IMR-90 (cell line): ENCODE results near the gene MAP3K3. TPM values are rescaled to one million over a fixed set of nuclear protein-coding genes. Genes with fewer than 3 reads are reported as not detected.

Experiments used
- ATAC-seq: fragments of 200-7000 bp; cut with Tn5 transposase; 2 replicates; pipeline ENCODE4 v1.9.1; 2020; ENCODE audit warnings: low read depth, mild to moderate bottlenecking, moderate library complexity
- BruUV-seq: library from RNA; stranded (reverse); fragments of 400-500 nt; replicated peaks from 2 replicates; lab custom pipeline; 2021; lab: Mats Ljungman, UMichigan
- CTCF ChIA-PET: fragments of 300-600 bp; formaldehyde crosslinking; extraction: SDS; loops from one replicate; lab custom pipeline; 2021; ENCODE audit warnings: antibody characterized with exemption; lab: Yijun Ruan, JAX
- POLR2A ChIA-PET: fragments of 300-600 bp; sonication (Branson Sonifier 250); formaldehyde crosslinking; loops from one replicate; lab custom pipeline; 2022; ENCODE audit warnings: antibody characterized with exemption; ENCODE audit not compliant: unreplicated experiment; lab: Charles Lee
- DNase-seq: peaks from one replicate; pipeline ENCODE4 v3.0.0; 2013
- H2AFZ ChIP-seq: replicated peaks from 2 replicates; pipeline ENCODE3; 2013; ENCODE audit warnings: low read length, mild to moderate bottlenecking; ENCODE audit not compliant: poor library complexity
- H2AK5ac ChIP-seq: 2 replicates; pipeline ENCODE4 v1.6.1; 2013; ENCODE audit warnings: low read depth, low read length, inconsistent platforms
- H2AK9ac ChIP-seq: replicated peaks from 2 replicates; pipeline ENCODE3; 2013; ENCODE audit warnings: mild to moderate bottlenecking, low read depth, low read length, moderate library complexity; ENCODE audit not compliant: poor library complexity
- H2BK120ac ChIP-seq: 2 replicates; pipeline ENCODE4 v1.6.1; 2013; ENCODE audit warnings: low read depth, low read length, inconsistent platforms
- H2BK15ac ChIP-seq: 3 replicates; pipeline ENCODE4 v1.6.1; 2013; ENCODE audit warnings: low read depth, low read length, inconsistent platforms
- H2BK20ac ChIP-seq: 2 replicates; pipeline ENCODE4 v1.6.1; 2013; ENCODE audit warnings: low read depth, mild to moderate bottlenecking, inconsistent platforms, low read length, moderate library complexity
- H2BK5ac ChIP-seq: 2 replicates; pipeline ENCODE4 v1.6.1; 2013; ENCODE audit warnings: mild to moderate bottlenecking, low read depth, low read length, inconsistent platforms; ENCODE audit not compliant: poor library complexity, severe bottlenecking
- H3K14ac ChIP-seq: replicated peaks from 2 replicates; pipeline ENCODE4 v1.6.1; 2013; ENCODE audit warnings: low read depth, low read length, inconsistent platforms
- H3K18ac ChIP-seq: 2 replicates; pipeline ENCODE4 v1.6.1; 2013; ENCODE audit warnings: low read depth, low read length, control low read depth
- H3K23ac ChIP-seq: 2 replicates; pipeline ENCODE4 v1.6.1; 2013; ENCODE audit warnings: low read depth, low read length, inconsistent platforms
- H3K27ac ChIP-seq: 2 replicates; pipeline ENCODE4 v1.5.1; 2013; ENCODE audit warnings: mild to moderate bottlenecking, control low read depth, low read length; ENCODE audit not compliant: insufficient read depth
- H3K27me3 ChIP-seq: 2 replicates; pipeline ENCODE4 v1.6.1; 2013; ENCODE audit warnings: low read length; ENCODE audit not compliant: control insufficient read depth, insufficient read depth
- H3K36me3 ChIP-seq: 2 replicates; pipeline ENCODE4 v1.6.1; 2013; ENCODE audit warnings: low read length, mixed read lengths; ENCODE audit not compliant: control insufficient read depth, insufficient read depth
- H3K4ac ChIP-seq: 2 replicates; pipeline ENCODE4 v1.6.1; 2013; ENCODE audit warnings: low read depth, low read length, inconsistent platforms
- H3K4me1 ChIP-seq: 2 replicates; pipeline ENCODE4 v1.6.1; 2013; ENCODE audit warnings: low read length, mixed read lengths; ENCODE audit not compliant: control insufficient read depth, insufficient read depth
- H3K4me2 ChIP-seq: 2 replicates; pipeline ENCODE4 v1.6.1; 2013; ENCODE audit warnings: low read depth, mild to moderate bottlenecking, control low read depth, low read length, moderate library complexity
- H3K4me3 ChIP-seq: 2 replicates; pipeline ENCODE4 v1.5.1; 2013; ENCODE audit warnings: low read depth, mild to moderate bottlenecking, control low read depth, low read length, moderate library complexity; ENCODE audit not compliant: insufficient read depth
- H3K56ac ChIP-seq: 2 replicates; pipeline ENCODE4 v1.6.1; 2013; ENCODE audit warnings: low read length, inconsistent platforms; ENCODE audit not compliant: insufficient read depth; ENCODE audit errors: extremely low read depth
- H3K79me1 ChIP-seq, 2 experiments: 2 replicates each; pipeline ENCODE4 v1.6.1; 2013; ENCODE audit warnings: low read length in 2 of 2, inconsistent platforms in 1 of 2, low read depth in 1 of 2
- H3K9ac ChIP-seq: 2 replicates; pipeline ENCODE4 v1.6.1; 2013; ENCODE audit warnings: low read depth, low read length, control low read depth
- H3K9me1 ChIP-seq: 2 replicates; pipeline ENCODE4 v1.6.1; 2013; ENCODE audit warnings: low read length, inconsistent platforms; ENCODE audit not compliant: insufficient read depth
- H3K9me3 ChIP-seq: 2 replicates; pipeline ENCODE4 v1.6.1; 2013; ENCODE audit warnings: low read length; ENCODE audit not compliant: control insufficient read depth, insufficient read depth
- H4K20me1 ChIP-seq: 2 replicates; pipeline ENCODE4 v1.6.1; 2013; ENCODE audit warnings: low read length, inconsistent platforms; ENCODE audit not compliant: insufficient read depth
- H4K5ac ChIP-seq: 2 replicates; pipeline ENCODE4 v1.6.1; 2013; ENCODE audit warnings: mild to moderate bottlenecking, low read depth, low read length, control low read depth
- H4K8ac ChIP-seq, 2 experiments: 2 replicates each; pipeline ENCODE4 v1.6.1; 2013; ENCODE audit warnings: low read depth in 2 of 2, low read length in 2 of 2, control low read depth in 1 of 2, inconsistent platforms in 1 of 2
- H4K91ac ChIP-seq: 2 replicates; pipeline ENCODE4 v1.6.1; 2013; ENCODE audit warnings: low read depth, low read length, inconsistent platforms; ENCODE audit not compliant: insufficient read depth
- CEBPB ChIP-seq: IDR thresholded peaks from 2 replicates; pipeline ENCODE4 v1.6.1; 2012; ENCODE audit warnings: low read depth, low read length, improper control_type of control experiment
- FOS ChIP-seq: fragments of 150-350 bp; IDR thresholded peaks from 2 replicates; pipeline ENCODE4 v1.6.1; 2016; ENCODE audit warnings: low read depth, low read length
- POLR2A ChIP-seq: IDR thresholded peaks from 2 replicates; pipeline ENCODE4 v1.6.1; 2012; ENCODE audit warnings: mild to moderate bottlenecking, low read depth, low read length
- RCOR1 ChIP-seq: IDR thresholded peaks from 2 replicates; pipeline ENCODE4 v1.6.1; 2012; ENCODE audit warnings: mild to moderate bottlenecking, low read length, improper control_type of control experiment; ENCODE audit not compliant: insufficient replicate concordance
- RFX5 ChIP-seq: IDR thresholded peaks from 2 replicates; pipeline ENCODE4 v1.8.0; 2012; ENCODE audit warnings: low read depth, mild to moderate bottlenecking, low read length, moderate library complexity
- WGBS, 2 experiments: methylation state at CpG; one replicate each; pipeline versions ENCODE4 v1.1.5 to v1.1.7; 2013; ENCODE audit warnings: missing lambda C conversion rate in 2 of 2; ENCODE audit not compliant: insufficient read length in 1 of 2; ENCODE audit errors: extremely low coverage in 2 of 2; 5-methylcytosine and 5-hydroxymethylcytosine counted together
- dilution Hi-C: fragments of 300-500 bp; cut with HindIII; formaldehyde crosslinking; loops from one replicate; pipeline ENCODE4 v1.14.3; 2018; ENCODE audit warnings: low sequenced_read_pairs; ENCODE audit not compliant: unreplicated experiment
- in situ Hi-C: fragments of 300-500 bp; cut with MboI; formaldehyde crosslinking; loops from 3 replicates; pipeline ENCODE4 v1.14.3; 2019; ENCODE audit warnings: low sequenced_read_pairs, inconsistent platforms, mixed read lengths
- intact Hi-C: fragments of 100-400 bp; cut with micrococcal nuclease; formaldehyde crosslinking; loops from 2 replicates; pipeline ENCODE4 v1.10.0; 2022
- polyA plus RNA-seq, 3 experiments: library from polyadenylated mRNA; depleted of rRNA; stranded (reverse); fragments of >200 nt; gene quantifications; 2 replicates each; pipeline ENCODE4 v1.2.3, GENCODE V29; 2012; ENCODE audit warnings: low replicate concordance in 1 of 3
- total RNA-seq: library from RNA; depleted of rRNA; stranded (reverse); fragments of >200 nt; gene quantifications from 2 replicates; pipeline ENCODE4 v1.2.3, GENCODE V29; 2012

The MAP3K3 gene
- total and polyA plus RNA-seq, 2 of the 4 experiments (the other 2 are of a cell fraction) = 19.1 to 25.6 TPM

DNA sequence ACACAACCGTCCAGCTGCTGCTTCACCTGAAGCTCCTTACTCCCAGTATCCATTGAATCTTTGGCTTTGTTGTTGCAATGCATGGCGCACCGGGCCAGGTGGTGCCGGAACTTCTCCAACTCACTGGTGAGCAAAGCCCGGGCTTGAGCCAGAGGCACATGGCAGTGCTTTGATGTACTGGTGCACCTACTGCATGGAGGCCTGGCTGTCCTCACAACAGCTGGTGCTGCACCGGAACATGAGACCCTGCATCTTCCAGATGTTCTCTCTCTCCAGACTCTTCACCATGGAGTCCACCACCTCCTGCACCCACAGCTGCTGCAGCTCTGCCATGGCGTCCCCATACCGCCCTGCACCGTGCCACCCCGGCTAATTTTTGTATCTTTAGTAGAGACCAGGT lies 11.4 kb upstream of the MAP3K3 start:
- Histone ChIP-seq H3K4ac (no peak overlapping the region), H3K18ac (no peak overlapping the region), H3K9me1 (no peaks in the 10 kb centered on the region), H3K9me3 (no peaks in the 10 kb centered on the region), H2BK120ac (no peak overlapping the region), H4K91ac (no peak overlapping the region), H4K8ac (no peak overlapping the region), H3K27me3 (no peaks in the 10 kb centered on the region), H3K36me3 (peaks cover 27% of the 10 kb centered on the region), H3K4me2 (no peak overlapping the region), H2BK20ac (no peak overlapping the region), H3K27ac (no peak overlapping the region), H3K79me1 (no peaks in the 10 kb centered on the region), H2AK9ac (no peak overlapping the region), H2AK5ac (no peak overlapping the region), H2BK15ac (no peak overlapping the region), H4K20me1 (no peaks in the 10 kb centered on the region), H2AFZ (no peak overlapping the region), H3K4me3 (no peak overlapping the region), H4K5ac (no peak overlapping the region), H3K56ac (no peak overlapping the region), H3K9ac (no peak overlapping the region), H3K4me1 (no peaks in the 10 kb centered on the region), H3K23ac (no peak overlapping the region), H3K14ac (no peak overlapping the region), H2BK5ac (no peak overlapping the region)
- no TSS peak for BruUV-seq
- in situ Hi-C loops = loop anchor here (5.0 kb wide), 1 partner anchor 189 kb away; no protein-coding TSS in a partner anchor
- DNase-seq = no peak
- dilution Hi-C loops = no loop called here
- TF ChIP-seq FOS = no peak
- no peak for TF ChIP-seq RFX5
- no peak for TF ChIP-seq CEBPB
- TF ChIP-seq RCOR1 = no peak
- no peak for TF ChIP-seq POLR2A
- CTCF ChIA-PET = interaction anchor here (0.8 to 2.9 kb wide), 3 partner anchors 177 to 185 kb away, joined by 3 to 22 read pairs (median 3); no protein-coding TSS in a partner anchor
- no peak for ATAC-seq
- POLR2A ChIA-PET = no interaction called here
- intact Hi-C loops = no loop called here
- WGBS, 2 experiments = 100% methylated on average over 8 of the region's 10 CpGs; no CpG with 5 or more reads in 1 of the 2 experiments
